Measurements from ENCODE around the gene SYNPR.
A peak's percentile ranks its signal among the peaks of the same experiment; 100 is the strongest.

SYNPR gene

DNA sequence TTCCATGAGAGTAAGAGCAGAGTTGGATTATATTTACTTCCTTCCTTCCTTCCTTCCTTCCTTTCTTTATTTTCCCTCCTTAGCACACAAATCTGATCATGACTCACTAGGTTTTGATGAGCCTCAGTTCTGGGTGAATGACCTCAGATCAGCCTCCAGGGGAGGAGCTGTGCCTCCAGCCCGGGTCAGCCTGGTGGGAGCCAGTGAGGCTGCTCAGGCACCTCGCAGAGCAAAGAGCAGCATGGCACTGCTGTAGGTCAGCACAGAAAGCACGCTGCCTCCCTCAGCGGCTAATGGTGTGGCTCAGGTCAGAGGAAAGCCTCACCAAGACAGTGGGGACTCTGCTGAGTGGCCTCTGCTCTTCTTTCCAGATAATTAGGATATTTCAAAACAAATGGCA lies 108.5 kb downstream of the SYNPR start:
- peak; percentile 1 for DNase-seq

DNA sequence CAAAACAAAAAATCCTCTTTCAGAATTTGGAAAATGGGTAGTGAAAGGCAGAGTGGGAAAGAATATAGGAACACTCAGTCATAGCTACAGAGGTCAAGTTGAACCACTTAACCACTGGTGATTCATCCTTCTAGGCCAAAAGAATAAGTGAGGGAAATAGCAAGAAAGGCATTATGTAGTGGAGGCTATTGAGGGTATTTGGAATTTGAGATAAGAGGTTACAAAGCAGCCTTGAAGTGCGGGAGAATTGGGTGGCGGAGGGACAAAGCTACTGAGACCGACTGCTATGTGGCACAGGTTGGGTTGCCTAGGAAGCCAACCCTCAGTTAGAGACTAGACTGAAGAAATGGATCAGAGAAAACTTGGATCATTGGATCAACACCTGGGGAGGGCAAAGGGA lies 109.5 kb downstream of the SYNPR start:
- no peak for DNase-seq

DNA sequence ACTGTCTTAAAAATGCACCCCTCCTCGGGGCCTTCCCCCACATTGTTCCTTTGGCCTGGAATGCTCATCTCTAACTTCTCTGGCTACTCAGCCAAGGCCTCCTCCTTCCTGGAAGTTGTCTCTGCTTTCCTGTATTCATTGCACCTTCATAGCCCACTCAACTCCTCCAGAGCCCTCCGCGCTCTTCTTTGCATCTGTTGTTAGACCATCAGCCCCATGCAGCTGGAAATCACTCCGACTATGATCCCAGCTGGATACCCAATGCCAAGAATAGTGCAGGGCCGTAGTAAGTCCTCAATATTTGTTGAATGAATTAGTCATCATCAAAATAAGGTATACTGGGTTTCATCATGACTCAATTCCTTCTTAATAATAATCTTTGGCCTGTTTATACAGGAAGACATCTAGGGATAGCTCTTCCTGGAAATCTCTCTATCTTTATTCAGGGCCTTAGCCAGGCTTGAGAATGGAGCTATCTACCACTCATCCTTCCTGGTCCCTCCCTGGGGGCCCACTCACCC lies 112.7 kb downstream of the SYNPR start:
- DNase-seq = no peak

DNA sequence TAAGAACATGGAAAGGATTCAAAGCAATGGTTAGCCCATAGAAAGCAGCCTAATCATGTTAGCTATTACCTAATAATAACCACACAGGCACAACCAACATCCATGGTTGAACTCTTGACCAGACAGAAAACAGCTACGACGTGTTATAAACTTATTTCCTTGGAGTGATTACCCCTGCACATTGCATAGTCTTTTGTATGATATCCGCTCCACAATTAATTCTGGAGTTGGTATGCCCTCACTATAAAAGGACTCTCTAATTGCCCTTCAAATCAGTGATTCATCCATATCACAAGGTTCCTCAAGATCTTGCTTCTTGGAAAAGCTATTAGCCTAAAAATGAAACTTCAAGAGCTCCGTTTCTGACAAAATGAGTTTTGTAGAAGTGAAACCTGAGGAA lies 117.9 kb downstream of the SYNPR start:
- DNase-seq = no peak

DNA sequence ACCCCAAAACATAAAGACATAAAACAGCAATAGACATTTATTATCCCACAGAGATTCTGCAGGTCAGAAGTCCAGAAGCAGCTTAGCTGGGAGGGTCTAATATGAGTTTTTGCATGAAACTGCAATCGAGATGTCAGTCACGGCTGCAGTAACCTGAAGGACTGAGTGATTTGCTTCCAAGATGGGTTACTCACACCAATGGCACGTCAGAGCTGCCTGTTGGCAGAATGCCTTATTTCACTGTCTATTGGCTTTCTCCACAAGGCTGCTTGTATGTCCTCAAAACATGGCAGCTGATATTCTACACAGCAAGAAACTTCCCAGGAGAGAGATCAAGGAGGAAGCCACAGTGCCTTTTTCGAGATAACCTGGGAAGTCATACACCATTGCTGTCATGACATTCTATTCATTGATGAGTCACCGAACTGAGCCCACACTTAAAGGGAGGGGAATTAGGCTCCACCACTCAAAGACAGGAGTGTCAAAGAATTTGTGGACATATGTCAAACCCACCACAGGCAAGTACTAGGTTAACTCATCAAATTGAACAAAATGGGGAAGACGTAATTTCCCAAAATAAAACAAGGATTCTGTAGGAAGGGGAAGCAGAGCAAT lies 122.2 kb downstream of the SYNPR start:
- DNase-seq = no peak

DNA sequence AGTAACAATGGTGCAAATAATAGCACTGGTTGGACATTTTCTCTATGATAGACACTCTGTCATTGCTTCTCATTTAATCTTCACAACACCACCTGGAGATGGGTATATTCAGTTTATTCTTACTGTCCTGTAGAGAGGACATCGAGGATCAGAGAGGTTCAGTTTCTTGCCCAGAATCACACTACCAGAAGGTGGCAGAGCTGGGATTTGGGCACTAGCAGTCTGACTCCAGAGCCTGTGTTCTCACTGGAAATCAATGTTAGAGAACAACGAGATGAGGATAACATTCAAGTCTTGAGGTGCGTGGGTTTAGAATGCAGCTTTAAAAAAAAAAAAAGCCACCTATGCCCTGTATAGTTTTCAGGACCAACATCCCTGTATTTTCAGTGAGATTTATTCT lies 127.8 kb downstream of the SYNPR start:
- DNase-seq = no peak

DNA sequence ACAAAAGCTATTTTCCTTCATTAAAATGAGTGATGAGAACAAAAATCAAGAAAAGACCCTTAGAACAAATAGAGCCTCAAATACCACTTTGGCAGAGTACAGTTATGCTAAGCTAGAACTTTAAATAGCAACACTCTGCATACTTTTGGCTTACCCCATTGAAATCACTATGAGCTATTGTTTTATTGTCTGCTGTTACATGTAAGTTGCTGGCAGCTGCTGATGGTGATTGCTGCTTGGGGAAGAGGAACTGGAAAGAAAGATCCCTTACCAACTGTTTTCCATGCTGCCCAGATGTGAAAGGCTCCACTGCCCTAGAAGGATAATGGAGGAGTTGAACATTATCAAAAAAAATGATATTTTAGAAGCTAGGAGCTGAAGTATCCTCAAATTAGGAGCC lies 135.4 kb downstream of the SYNPR start:
- DNase-seq = no peak

DNA sequence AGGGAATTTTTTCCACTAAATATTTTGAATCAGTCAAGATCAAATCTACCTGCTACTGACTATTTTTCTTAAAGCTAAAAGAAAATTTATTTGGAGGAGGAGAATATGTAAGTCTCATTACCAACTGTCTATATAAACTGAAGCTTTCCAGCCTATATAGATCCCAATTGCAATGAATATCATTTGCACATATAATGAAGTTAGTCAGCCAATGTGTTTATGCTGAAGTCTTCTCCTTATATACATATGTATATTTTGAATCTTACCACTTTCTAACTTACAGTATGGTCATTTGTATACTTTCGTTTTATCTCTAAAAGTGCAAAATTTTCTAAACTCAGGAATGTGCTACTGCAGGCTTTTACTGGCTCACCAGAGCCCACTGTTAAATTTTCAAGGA lies 136.5 kb downstream of the SYNPR start:
- no peak for DNase-seq

DNA sequence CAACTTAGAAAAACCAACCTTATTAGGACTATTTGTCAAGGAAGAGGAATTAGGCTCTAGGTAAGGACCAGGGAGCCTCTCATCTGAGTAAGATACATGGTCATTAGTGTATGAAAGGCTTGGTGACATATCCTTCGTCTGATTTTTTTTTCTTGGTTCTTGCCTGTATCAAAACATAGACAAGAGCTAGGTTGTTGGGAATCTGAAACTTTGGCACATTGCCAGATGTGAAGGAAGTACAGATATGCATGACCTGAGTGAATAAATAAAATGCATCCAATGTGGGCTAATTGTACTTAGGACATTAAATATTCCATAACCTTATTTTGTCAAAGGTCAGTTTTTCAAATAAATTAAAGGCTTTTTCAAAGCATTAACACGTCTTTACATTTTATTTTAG lies 151.8 kb downstream of the SYNPR start:
- DNase-seq = no peak

DNA sequence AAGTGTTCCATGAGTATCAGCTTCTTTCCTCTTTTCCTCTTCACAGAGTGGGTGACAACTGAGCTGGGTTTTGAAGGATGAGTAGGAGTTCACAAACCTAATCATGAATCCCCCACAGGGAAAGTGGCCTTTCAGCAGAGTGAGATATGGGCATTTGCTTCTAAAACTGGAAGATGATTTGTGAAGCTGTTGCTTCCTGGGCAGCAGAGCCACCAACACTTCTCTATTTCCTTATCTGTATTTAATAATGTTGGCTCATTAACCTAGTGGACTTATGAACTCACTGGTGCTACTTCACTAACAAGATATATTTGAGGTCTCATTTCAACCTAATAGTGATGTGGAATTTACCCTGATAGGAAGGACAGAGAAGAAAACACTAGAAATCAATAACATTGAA lies 152.8 kb downstream of the SYNPR start:
- DNase-seq = no peak

DNA sequence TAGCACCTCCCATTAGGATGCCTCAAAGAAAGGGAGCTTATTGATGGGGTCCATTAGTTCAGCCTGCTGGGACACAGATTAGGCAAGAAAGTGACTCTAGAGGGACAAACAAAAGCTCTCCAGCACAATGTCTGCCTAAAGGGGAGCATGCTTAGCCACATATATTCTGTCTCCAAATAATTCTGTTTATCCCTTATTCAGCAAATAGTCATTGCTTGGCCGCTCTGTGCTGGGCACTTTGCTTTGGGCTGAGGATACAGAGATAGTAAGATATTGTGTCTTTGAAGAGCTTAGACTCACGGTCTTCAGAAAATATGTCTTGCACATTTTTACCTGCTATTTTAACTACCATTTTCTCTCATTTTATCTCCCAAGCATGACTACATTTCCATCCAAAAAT lies 159.8 kb downstream of the SYNPR start:
- DNase-seq = no peak

DNA sequence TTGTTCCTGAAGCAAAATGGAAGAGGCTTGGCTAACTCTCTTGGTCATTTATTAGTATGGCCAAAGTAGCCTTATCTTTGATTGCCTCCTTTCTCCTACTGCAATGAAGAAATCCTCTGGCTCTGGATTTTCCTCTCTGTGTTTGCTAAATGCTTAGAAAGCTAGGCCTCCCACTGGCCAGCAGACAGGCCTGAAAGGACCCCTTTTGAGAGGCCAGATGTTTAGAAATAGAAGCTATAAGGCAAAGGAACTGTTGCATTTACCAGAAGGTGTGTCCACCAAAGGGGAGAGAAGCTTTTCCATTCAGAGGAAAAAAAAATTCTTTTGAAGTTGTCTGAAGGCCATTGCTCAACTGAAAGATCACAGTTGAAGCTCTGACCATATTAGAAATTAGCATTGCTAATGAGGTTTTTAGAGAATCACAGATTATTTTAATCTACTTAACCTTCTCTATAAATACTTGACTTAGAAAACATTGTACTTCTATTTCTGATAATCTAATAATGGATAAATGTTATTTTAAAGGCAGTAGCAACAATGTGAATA lies 160.8 kb downstream of the SYNPR start:
- peak; percentile 12 for DNase-seq

DNA sequence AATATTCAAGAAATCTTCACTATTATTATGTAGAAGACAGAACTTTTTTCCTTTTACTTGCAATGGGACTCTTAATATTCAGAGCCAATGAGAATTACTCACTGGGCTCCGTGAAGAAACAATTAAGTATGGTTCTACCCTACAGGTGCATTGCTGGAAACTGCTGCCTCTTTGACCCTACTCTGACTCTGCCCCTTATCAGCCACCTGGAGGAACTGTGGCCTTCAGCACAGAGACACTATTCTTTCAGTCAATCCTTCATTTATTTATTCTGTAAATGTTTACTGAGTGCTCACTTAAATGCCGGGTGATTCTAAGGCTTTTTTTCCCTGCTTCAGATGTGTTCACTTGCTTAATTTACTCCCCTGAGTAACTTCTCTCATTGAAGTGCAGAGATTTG lies 163.2 kb downstream of the SYNPR start:
- peak; percentile 25 for DNase-seq

DNA sequence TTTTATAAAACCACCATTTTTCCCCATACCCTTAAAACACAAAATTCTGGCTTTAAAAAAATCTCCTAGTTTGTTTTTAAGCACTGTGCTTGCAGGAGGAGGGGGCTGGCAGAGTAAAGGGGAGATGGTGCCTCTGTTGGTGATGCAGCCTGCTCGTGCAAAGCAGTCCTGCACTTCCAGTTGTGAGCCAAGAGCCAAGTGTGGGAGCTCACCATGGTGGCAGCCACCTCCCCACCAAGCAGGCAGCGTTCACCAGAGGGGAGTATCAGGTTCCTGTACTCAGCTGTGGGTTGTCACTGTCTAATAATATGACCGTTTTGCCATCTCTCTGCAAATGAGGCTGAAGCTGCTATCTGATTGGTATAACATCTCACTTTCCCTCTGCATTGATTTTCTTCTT lies 164.8 kb downstream of the SYNPR start:
- DNase-seq = peak; percentile 42

DNA sequence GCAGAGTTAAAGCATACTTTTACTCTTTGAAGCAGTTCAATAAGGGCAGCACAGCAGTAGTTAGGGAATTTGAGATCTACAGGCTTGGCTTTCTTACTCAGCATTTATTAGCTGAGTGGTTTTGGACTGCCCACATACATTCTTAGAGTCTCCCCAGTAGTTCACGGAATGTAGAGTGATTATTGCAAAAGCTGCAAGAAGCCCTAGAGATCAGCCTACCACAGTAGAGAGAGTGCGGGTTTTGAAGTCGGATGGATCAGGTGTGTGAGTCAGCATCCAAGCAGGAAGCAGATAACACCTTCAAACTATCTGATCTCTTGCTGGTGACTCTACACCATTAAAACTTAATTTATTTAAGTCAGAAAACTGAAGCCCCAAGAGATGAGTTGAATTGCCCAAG lies 171.9 kb downstream of the SYNPR start:
- DNase-seq = no peak

DNA sequence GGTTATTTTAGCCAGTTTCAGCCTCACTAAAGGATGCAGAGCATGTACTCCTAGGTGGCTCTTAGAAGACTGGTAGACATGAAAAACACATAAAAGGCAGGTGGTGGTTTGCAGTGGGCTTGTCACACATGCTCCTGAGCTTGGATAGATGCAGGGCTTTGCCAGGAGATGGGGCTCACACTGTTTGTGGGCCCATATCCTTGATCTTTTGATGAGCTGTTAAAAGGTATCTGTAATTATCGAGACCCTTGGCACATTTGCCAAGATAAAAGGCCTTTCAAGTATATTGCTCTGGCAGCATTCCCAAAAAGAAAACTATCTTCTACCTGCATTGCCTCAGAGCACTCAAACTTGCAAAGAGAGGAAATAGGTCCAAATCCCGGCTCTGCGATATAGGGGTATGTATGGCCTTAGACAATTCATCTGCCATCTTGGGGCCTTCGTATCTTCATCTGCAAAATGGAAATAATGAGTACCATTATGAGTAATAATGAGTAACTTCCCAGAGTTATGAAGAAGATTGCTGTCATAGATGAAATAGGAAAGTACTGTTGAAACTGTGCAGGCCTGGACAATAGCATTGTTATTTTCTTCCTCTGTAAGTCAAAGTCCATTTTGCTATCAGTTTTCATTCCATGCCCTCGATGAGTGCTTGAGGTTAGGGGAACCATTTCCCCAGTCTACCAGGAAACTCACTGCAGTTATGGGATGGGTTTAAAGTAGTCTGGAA lies 172.7 kb downstream of the SYNPR start:
- no peak for DNase-seq

DNA sequence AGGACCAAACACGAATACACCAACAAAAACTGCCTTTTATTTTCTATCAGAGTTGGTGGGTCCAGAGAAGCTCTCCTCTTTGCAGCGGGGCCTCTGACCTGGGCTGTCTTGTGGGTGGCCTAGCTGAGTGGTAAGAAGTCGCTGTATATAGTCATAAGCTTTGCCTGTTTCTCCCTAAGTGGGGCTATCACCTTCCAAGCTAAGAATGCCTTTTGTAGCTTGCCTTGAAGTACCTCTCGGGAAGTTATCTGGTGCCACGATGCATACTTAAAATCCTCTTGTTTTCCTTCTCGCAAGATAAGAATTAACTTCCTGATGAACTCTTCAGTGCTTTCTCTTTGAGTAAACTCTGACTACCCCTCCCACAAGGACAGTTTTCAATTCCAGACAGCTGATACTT lies 178.8 kb downstream of the SYNPR start:
- DNase-seq = no peak

DNA sequence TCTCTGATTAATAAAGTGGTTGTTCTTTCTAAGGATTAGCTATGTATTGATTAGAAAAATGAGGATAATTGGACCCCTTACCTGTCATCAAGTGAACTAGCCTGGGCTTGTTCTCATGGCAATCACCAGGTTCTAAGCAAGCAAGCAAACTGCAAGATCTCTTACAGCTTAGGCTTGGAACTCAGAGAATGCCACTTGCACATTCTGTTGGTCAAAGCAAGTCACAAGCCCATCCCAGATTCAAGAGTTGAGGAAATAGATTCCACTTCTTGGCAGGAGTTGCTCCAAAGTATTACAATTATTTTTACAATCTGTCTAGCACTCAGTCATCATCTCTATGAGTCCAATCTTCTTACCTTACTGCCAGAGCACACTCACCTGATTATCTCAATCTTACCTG lies 180.3 kb downstream of the SYNPR start:
- DNase-seq = no peak

DNA sequence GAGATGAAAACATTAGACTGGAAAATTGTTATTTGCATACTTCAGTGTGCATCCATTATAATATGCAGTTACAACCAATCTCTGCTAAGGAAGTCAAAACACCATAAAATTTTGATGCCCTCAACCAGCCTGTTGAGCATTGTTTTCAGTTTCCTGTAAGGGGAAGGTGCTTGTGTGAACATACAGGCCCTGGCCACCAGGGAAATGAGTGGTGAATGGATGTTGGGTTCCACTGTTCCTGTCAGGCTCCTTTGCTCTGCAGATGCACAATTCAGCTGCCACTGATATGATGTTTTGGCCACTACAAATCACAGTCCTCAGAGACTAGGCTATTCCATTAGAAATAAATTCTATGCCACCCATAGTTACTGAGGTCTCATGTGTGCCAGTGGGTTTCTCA lies 184.6 kb downstream of the SYNPR start:
- DNase-seq = no peak

DNA sequence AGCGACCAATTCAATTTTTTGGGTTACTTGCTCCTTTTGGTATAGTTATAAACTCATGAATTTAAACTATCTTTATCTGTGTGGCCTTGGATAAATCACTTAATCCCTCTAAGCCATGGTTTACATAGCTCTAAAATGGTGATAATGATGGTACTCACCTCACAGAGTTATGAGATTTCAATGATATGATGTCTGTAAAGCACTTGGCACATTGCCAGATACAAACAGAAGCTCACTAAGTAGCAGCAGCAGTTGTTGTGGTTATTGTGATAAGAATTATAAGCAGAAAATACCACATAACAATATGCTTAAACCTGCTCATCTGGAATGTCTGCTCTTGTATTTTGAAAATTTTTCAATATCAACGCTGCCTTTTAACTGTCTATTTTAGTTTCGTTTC lies 189.3 kb downstream of the SYNPR start:
- peak; percentile 26 for DNase-seq

DNA sequence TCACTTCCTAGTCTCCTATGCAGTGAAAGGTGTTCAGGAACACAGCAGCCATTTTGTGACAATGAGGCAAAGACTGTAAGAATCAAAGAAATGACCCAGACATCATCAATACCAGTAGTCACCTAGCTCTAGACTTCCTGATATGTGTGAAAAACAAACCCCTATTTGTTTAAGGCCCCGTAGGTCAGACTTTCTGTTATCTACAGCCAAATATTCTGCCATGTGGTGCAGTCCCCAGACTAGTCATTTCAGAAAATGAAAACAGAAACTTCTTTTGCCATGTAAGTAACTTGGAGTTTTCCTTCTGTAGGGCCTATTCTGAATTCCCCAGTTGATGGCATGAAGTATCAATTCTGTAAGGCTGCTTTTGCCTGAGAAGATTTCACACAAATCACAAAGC lies 192.6 kb downstream of the SYNPR start:
- no peak for DNase-seq

DNA sequence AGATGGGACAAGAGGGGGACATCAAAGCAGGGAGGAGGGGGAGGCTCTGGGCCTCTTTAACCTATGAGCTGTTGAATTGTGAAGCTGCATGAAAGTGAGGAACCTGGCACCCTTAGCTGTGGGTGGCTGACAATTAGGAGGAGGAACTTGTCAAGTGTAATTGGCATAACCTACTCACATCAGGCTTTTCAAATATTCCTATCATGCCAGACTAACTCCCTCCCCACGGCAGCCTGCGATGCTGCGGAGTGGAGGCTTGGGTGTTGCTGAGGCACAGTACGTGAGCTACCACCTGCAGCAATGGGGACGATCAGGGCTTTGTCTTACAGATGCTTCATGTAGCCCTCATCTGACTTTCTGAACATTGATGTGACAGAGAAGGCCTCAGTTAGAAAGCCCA lies 193.7 kb downstream of the SYNPR start:
- no peak for DNase-seq

DNA sequence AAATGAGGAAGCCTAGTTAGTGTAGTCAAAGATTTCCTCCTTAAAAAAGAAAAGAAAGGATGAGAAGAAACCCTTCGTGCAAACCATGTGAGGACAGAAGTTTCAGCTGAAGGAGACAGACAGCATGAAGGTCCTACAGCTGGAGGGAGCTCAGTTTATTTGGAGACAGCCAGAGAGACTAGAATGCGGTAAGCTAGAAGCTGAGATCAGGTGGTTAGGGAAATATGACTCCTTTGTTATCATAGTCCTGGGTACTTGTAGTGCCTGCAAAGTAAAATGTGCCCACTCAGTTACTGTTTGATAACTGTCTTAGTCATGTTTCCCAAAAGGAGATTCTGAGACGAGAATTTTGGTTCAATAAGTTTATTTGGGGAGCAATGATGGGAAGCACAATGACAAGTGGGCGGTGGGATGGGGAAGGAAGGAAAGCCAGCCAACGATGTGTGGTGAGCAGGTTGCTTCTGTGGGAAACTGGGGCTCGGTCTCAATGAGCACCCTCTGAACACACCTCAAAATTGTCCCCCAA lies 195.6 kb downstream of the SYNPR start:
- no peak for DNase-seq

DNA sequence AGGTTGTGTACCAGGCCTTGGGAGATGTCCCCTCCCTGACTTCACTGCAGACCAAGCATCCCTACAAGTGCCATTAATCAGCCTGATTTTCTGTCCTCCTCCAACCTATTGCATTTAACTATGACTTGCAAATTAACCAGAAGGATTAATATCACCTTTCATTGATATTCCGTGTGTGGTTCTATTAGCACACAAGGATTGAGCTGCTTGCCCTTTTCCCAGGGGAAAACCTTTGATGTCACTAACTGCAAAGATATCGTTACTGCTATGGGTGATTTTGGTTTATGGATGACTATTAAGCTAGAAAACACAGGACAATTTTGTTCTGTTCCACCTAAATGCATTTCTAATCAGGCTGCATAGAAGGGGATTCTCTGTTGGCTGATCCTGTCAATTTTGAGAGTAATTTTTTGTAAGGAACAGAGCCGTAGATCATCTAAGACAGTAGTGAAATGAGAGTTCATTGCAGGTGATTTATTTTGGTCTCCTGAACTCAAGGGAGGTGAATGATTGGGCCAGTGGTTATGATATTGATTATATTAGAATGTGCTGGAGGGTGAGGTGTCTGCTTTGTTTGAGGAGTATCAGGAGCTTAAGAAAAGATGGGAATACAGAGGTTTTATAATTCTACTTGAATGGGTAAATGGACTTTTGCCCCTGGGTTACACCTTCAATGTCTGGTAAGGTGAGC lies 196.9 kb downstream of the SYNPR start:
- no peak for DNase-seq

Measured in NCI-H146 (cell line).